ENCODE results near the gene CDK6. TPM values are rescaled to one million over a fixed set of nuclear protein-coding genes. Genes with fewer than 3 reads are reported as not detected.

CDK6 gene
- total RNA-seq, 2 donors from 2014 or later = 151 to 222 TPM

- H3K27me3 Mint-ChIP-seq = no peaks in the 10 kb centered on the region
- H3K36me3 Mint-ChIP-seq (ENCODE audit: low read depth) = peaks cover 92% of the 10 kb centered on the region
- H3K4me3 Mint-ChIP-seq = peak overlapping the region; percentile 88
- ATAC-seq (replicated peaks) = no peak
- H3K4me1 Mint-ChIP-seq = peaks cover 59% of the 10 kb centered on the region
- H3K9me3 Mint-ChIP-seq = no peaks in the 10 kb centered on the region
- H3K27ac Mint-ChIP-seq = peak overlapping the region; percentile 88
Measured at GRCh38 chr7:92668564-92668963, 167.8 kb downstream of the CDK6 start.

GRCh38 chr7:92667816-92668535 is 168.4 kb downstream of the CDK6 start:
- no peak for ATAC-seq (replicated peaks)
- H3K9me3 Mint-ChIP-seq = no peaks in the 10 kb centered on the region
- peaks cover 54% of the 10 kb centered on the region for H3K4me1 Mint-ChIP-seq
- peaks cover 86% of the 10 kb centered on the region for H3K36me3 Mint-ChIP-seq (ENCODE audit: low read depth)
- H3K27me3 Mint-ChIP-seq = no peaks in the 10 kb centered on the region
- H3K27ac Mint-ChIP-seq = peak overlapping the region; percentile 88
- H3K4me3 Mint-ChIP-seq = peak overlapping the region; percentile 88

GRCh38 chr7:92665926-92666325 is 170.4 kb downstream of the CDK6 start:
- Mint-ChIP-seq H3K9me3 (no peaks in the 10 kb centered on the region), H3K27ac (peak overlapping the region; percentile 95), H3K4me1 (peaks cover 37% of the 10 kb centered on the region), H3K27me3 (no peaks in the 10 kb centered on the region), H3K4me3 (peak overlapping the region; percentile 68), H3K36me3 (ENCODE audit: low read depth) (peaks cover 66% of the 10 kb centered on the region)
- ATAC-seq (replicated peaks) = no peak

- no peak for ATAC-seq (replicated peaks)
- Mint-ChIP-seq H3K36me3 (ENCODE audit: low read depth) (peaks cover 39% of the 10 kb centered on the region), H3K9me3 (no peaks in the 10 kb centered on the region), H3K27me3 (no peaks in the 10 kb centered on the region), H3K27ac (no peak overlapping the region), H3K4me1 (peaks cover 31% of the 10 kb centered on the region), H3K4me3 (no peak overlapping the region)
Measured at GRCh38 chr7:92661651-92662050, 174.7 kb downstream of the CDK6 start.

- H3K27ac Mint-ChIP-seq = peak overlapping the region; percentile 13
- H3K27me3 Mint-ChIP-seq = no peaks in the 10 kb centered on the region
- H3K4me3 Mint-ChIP-seq = no peak overlapping the region
- H3K36me3 Mint-ChIP-seq (ENCODE audit: low read depth) = peaks cover 36% of the 10 kb centered on the region
- no peaks in the 10 kb centered on the region for H3K9me3 Mint-ChIP-seq
- no peak for ATAC-seq (replicated peaks)
- peaks cover 26% of the 10 kb centered on the region for H3K4me1 Mint-ChIP-seq
Measured at GRCh38 chr7:92658671-92659070, 177.7 kb downstream of the CDK6 start.

- peaks cover 49% of the 10 kb centered on the region for H3K36me3 Mint-ChIP-seq (ENCODE audit: low read depth)
- H3K27ac Mint-ChIP-seq = no peak overlapping the region
- no peaks in the 10 kb centered on the region for H3K9me3 Mint-ChIP-seq
- no peak for ATAC-seq (replicated peaks)
- no peaks in the 10 kb centered on the region for H3K27me3 Mint-ChIP-seq
- H3K4me1 Mint-ChIP-seq = peaks cover 34% of the 10 kb centered on the region
- no peak overlapping the region for H3K4me3 Mint-ChIP-seq
Measured at GRCh38 chr7:92657391-92657790, 179.0 kb downstream of the CDK6 start.

GRCh38 chr7:92656121-92656520 is 180.3 kb downstream of the CDK6 start:
- Mint-ChIP-seq H3K4me1 (peaks cover 43% of the 10 kb centered on the region), H3K4me3 (peak overlapping the region; percentile 7), H3K27ac (no peak overlapping the region), H3K27me3 (no peaks in the 10 kb centered on the region), H3K9me3 (no peaks in the 10 kb centered on the region), H3K36me3 (ENCODE audit: low read depth) (peaks cover 61% of the 10 kb centered on the region)
- no peak for ATAC-seq (replicated peaks)

- Mint-ChIP-seq H3K36me3 (ENCODE audit: low read depth) (peaks cover 69% of the 10 kb centered on the region), H3K4me3 (peak overlapping the region; percentile 7)
Measured at GRCh38 chr7:92655346-92655884, 181.0 kb downstream of the CDK6 start.

GRCh38 chr7:92653136-92653535 is 183.2 kb downstream of the CDK6 start:
- no peak for ATAC-seq (replicated peaks)
- Mint-ChIP-seq H3K9me3 (no peaks in the 10 kb centered on the region), H3K36me3 (ENCODE audit: low read depth) (peaks cover 78% of the 10 kb centered on the region), H3K4me1 (peaks cover 42% of the 10 kb centered on the region), H3K27ac (peak overlapping the region; percentile 54), H3K4me3 (peak overlapping the region; percentile 27), H3K27me3 (no peaks in the 10 kb centered on the region)

More at GRCh38 chr7:92655346-92655884, 181.0 kb downstream of the CDK6 start:
- no peak for ATAC-seq (replicated peaks)
- Mint-ChIP-seq H3K9me3 (no peaks in the 10 kb centered on the region), H3K27me3 (no peaks in the 10 kb centered on the region), H3K4me1 (peaks cover 43% of the 10 kb centered on the region), H3K27ac (no peak overlapping the region)

- Mint-ChIP-seq H3K36me3 (ENCODE audit: low read depth) (peaks cover 81% of the 10 kb centered on the region), H3K4me1 (peaks cover 48% of the 10 kb centered on the region), H3K27ac (peak overlapping the region; percentile 96), H3K4me3 (peak overlapping the region; percentile 27), H3K9me3 (no peaks in the 10 kb centered on the region), H3K27me3 (no peaks in the 10 kb centered on the region)
- peak; percentile 45 for ATAC-seq (replicated peaks)
Measured at GRCh38 chr7:92652536-92652935, 183.8 kb downstream of the CDK6 start.

GRCh38 chr7:92650391-92650790 is 186.0 kb downstream of the CDK6 start:
- peak overlapping the region; percentile 74 for H3K4me3 Mint-ChIP-seq
- peaks cover 81% of the 10 kb centered on the region for H3K36me3 Mint-ChIP-seq (ENCODE audit: low read depth)
- H3K9me3 Mint-ChIP-seq = no peaks in the 10 kb centered on the region
- H3K27me3 Mint-ChIP-seq = no peaks in the 10 kb centered on the region
- H3K27ac Mint-ChIP-seq = peak overlapping the region; percentile 96
- peaks cover 55% of the 10 kb centered on the region for H3K4me1 Mint-ChIP-seq
- ATAC-seq (replicated peaks) = no peak

- H3K27ac Mint-ChIP-seq = peak overlapping the region; percentile 96
- H3K4me3 Mint-ChIP-seq = peak overlapping the region; percentile 74
- peaks cover 53% of the 10 kb centered on the region for H3K4me1 Mint-ChIP-seq
- no peaks in the 10 kb centered on the region for H3K27me3 Mint-ChIP-seq
- peak; percentile 63 for ATAC-seq (replicated peaks)
- peaks cover 85% of the 10 kb centered on the region for H3K36me3 Mint-ChIP-seq (ENCODE audit: low read depth)
- no peaks in the 10 kb centered on the region for H3K9me3 Mint-ChIP-seq
Measured at GRCh38 chr7:92648067-92648466, 188.3 kb downstream of the CDK6 start.

- peak overlapping the region; percentile 96 for H3K27ac Mint-ChIP-seq
- H3K36me3 Mint-ChIP-seq (ENCODE audit: low read depth) = peaks cover 85% of the 10 kb centered on the region
- no peak for ATAC-seq (replicated peaks)
- peak overlapping the region; percentile 74 for H3K4me3 Mint-ChIP-seq
- H3K4me1 Mint-ChIP-seq = peaks cover 51% of the 10 kb centered on the region
- H3K27me3 Mint-ChIP-seq = no peaks in the 10 kb centered on the region
- no peaks in the 10 kb centered on the region for H3K9me3 Mint-ChIP-seq
Measured at GRCh38 chr7:92647652-92648051, 188.7 kb downstream of the CDK6 start.

- peak overlapping the region; percentile 74 for H3K4me3 Mint-ChIP-seq
- H3K4me1 Mint-ChIP-seq = peaks cover 51% of the 10 kb centered on the region
- peak overlapping the region; percentile 96 for H3K27ac Mint-ChIP-seq
- H3K36me3 Mint-ChIP-seq (ENCODE audit: low read depth) = peaks cover 85% of the 10 kb centered on the region
- H3K9me3 Mint-ChIP-seq = no peaks in the 10 kb centered on the region
- H3K27me3 Mint-ChIP-seq = no peaks in the 10 kb centered on the region
- ATAC-seq (replicated peaks) = peak; percentile 20
Measured at GRCh38 chr7:92647011-92647625, 189.3 kb downstream of the CDK6 start.
